GM10847 (cell line): ENCODE results near the gene ACTG2.

ENCODE experiments used
- POLR2A ChIP-seq: IDR thresholded peaks from 2 replicates; pipeline ENCODE4 v1.6.1; 2011; ENCODE audit not compliant: insufficient read length; ENCODE audit errors: extremely low read depth

Gene ACTG2

DNA sequence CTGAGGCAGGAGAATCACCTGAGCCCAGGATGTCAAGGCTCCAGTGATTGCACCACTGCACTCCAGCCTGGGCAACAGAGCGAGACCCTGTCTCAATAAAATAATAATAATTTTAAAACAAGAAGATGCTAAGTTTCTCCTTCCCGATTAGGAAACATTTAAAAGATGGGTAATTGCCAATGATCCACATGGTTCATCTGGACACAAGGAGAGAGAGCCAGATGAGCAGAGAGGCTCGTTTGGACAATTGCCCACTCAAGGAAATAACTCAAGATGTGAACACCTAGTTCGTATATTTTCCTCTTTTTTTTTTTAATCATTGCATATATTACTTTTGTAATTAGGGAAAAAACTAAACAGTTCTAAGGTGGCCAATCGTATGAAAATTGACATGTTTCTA, 3.6 kb upstream of the ACTG2 start:
- no peak for TF ChIP-seq POLR2A

- no peak for TF ChIP-seq POLR2A
Measured at GRCh38 chr2:73890301-73891092, 2.3 kb upstream of the ACTG2 start.

- no peak for TF ChIP-seq POLR2A
Measured at GRCh38 chr2:73891276-73891901, 1.4 kb upstream of the ACTG2 start.

DNA sequence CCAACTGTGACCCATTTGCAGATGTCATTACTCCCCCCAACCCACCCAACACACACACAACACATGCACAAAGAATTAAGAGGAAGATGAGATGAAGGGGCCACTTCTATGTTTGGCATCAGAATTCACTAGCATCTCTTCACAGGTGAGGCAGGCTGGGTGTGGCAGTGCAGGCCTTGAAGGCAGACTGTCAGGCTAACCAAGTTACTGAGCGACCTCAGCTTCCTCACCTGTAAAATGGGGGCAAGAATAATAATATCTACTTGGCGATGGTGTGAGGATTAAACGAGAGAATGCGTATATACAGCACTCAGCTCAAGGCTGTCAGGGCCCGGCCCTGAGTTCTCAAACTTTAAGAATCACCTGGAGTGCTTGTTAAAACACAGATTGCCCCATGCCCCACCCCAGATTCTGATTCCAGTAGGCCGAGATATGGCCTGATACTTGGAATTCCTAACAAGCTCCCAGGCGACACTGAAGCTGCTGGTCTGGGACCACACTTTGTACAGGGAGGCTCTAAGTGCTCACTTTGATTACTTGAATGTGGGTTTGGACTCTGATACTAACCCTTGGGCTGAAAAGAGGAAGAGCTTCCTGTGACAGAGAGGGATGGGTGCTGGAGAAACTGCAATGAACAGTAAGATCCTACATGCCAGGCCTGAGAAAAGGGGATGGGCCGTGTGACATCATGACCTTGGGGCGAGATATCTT, 1.1 kb downstream of the ACTG2 start:
- no peak for TF ChIP-seq POLR2A

DNA sequence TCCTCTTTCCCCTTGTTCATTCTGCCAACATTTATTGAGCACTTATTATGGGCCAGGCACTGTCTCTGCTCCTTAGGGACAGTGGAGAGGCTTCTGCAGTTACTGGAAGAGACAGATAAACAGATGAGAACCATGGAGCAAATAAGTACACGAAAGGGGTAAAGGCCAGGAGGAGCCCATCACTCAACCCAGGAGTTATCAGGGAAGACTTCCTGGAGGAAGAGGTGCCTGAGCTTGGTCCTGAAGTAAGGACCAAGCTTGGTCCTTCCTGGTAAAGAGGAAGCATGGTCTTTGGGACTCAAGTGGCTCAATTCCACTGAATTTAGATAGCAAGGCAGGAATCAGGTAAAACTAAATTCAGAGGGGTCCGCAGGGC, 1.7 kb downstream of the ACTG2 start:
- no peak for TF ChIP-seq POLR2A

DNA sequence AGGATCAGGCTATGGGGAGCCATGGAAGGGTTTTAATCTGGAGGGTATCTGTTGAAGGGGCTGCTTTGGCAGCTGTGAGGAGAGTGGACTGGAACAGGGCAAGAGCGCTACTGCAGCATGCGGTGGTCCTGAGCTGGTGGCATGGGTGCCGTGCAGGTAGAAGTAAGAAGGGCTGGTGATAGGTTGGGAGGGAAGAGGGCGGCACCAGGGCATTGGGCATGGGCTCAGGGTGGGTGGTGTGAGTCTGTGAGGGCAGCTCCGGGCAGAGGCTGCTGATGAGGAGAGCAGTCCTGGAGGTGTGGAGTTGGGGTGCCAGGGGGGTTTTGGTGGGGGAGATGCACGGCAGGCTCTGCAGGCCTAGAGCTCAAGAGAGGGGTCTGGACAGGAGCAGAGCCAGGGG, 2.1 kb downstream of the ACTG2 start:
- no peak for TF ChIP-seq POLR2A

DNA sequence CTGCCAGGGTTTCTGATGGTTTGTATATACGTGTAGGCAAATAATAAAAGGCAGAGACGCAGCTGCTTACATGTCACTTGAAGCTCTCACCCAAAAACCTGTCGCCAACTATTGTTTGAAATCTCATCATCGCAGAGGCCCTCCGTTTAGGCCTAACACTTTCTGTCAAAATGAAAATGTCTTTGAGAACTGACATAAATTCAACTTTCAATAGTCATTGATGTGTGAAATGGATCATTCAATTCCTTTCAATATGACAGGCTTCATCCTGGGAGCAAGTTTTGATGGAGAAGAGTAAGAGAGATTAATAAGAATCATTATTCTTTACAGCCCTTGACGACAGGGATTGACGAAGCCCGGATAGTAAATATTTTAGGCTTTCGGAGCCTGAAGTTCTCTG, 2.7 kb downstream of the ACTG2 start:
- no peak for TF ChIP-seq POLR2A

GRCh38 chr2:73896362-73897239, 3.8 kb downstream of the ACTG2 start:
- no peak for TF ChIP-seq POLR2A

DNA sequence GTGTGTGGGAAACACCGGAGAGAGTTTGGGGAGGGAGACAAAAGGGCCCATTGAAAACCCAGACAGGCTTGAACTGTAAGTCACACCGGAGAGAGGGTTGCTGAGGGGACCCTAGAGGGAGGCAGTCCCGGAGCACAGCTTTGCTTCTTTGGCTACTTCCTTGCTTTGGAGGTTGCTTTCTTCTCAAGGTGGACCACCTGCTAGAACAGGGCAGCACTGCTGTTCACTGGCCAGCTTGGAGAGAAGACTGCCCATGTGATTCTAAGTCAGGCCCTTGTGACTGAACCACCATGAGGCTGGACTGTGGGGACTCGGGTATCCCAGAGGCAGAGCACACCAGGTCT, 4.4 kb downstream of the ACTG2 start:
- no peak for TF ChIP-seq POLR2A

- no peak for TF ChIP-seq POLR2A
Measured at GRCh38 chr2:73897934-73898333, 5.1 kb downstream of the ACTG2 start.

DNA sequence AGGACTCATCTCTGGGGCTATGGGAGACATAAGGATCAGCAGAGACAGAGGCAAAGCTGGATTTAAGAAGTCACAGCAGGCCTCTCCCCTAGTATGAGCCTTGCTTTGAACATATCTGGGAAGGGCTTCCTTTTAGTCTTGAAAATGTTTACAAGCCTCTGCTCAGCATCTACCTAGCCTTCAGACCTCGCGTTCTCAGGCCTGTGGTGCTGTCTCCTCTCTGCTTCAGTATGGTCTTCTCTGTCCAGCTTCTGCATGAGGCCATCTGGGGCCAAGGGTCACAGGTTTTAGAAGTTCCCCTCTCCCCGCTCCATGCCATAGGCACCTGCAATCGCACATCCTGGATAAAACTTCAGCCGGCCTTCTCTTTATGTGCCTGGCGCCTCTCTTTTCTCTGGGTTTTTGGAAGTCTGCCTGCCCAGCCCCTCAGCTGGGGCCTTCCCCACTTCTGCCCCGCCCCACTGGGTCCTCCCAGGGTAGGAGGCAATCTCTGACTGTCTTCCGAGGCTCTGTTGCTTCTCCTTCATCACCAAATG, 7.1 kb downstream of the ACTG2 start:
- no peak for TF ChIP-seq POLR2A

DNA sequence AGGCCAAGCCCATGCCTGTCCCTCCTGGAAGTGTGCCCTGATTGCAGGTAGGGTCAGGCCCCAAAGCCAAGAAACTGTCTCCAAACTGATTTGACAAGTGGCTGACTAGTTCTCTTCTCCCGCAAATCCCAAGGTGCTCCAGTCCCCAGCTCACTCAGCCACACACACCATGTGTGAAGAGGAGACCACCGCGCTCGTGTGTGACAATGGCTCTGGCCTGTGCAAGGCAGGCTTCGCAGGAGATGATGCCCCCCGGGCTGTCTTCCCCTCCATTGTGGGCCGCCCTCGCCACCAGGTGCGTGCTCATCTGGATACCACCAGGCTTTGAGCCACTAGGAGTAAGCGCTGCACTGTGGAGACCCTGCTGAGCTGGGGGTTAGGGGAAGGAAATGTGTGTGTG, 8.3 kb downstream of the ACTG2 start:
- no peak for TF ChIP-seq POLR2A

- no peak for TF ChIP-seq POLR2A
Measured at GRCh38 chr2:73902284-73902683, 9.5 kb downstream of the ACTG2 start.

- no peak for TF ChIP-seq POLR2A
Measured at GRCh38 chr2:73903313-73903712, 10.5 kb downstream of the ACTG2 start.

GRCh38 chr2:73904952-73905351, 12.1 kb downstream of the ACTG2 start:
- TF ChIP-seq POLR2A, result no peak
